Vagina (tissue), 2 donors: ENCODE measurements around the gene WDR19. TPM values are rescaled to one million over a fixed set of nuclear protein-coding genes. Genes with fewer than 3 reads are reported as not detected.
"Not testable (repeated sequence)": the region's sequence is repeated elsewhere in the genome, so short reads cannot be mapped to it uniquely, and the experiment has no call there.

Source experiments
- DNase-seq, 2 donors: peaks; one replicate each; pipeline ENCODE4 v3.0.0-alpha.2; 2017; ENCODE audit errors: extremely low spot score in 2 of 2
- H3K27ac ChIP-seq: fragments of 200-600 bp; sonication (generic); one replicate; pipeline ENCODE4 v1.5.1; 2019
- H3K27me3 ChIP-seq: fragments of 200-600 bp; sonication (generic); one replicate; pipeline ENCODE4 v1.5.1; 2019
- H3K36me3 ChIP-seq, 2 donors: fragments of 200-600 bp; sonication (generic); one replicate each; pipeline ENCODE4 v1.5.1; 2017 to 2019
- H3K4me1 ChIP-seq: fragments of 200-600 bp; sonication (generic); one replicate; pipeline ENCODE4 v1.5.1; 2019
- H3K4me3 ChIP-seq, 2 donors: fragments of 200-600 bp; sonication (generic); 1 replicate in 1 of 2; 2 replicates in 1 of 2; pipeline ENCODE4 v1.5.1; 2016 to 2019
- H3K9me3 ChIP-seq: fragments of 200-600 bp; sonication (generic); one replicate; pipeline ENCODE4 v1.5.1; 2019
- CTCF ChIP-seq, 3 experiments: fragments of 450-650 bp in 2 of 3; fragments of 200-600 bp in 1 of 3; sonication (generic) in 1 of 3; IDR thresholded peaks; one replicate each; pipeline ENCODE4 v1.5.1; 2017 to 2019; ENCODE audit warnings: antibody characterized with exemption in 3 of 3, mild to moderate bottlenecking in 2 of 3, moderate library complexity in 2 of 3
- POLR2A ChIP-seq, 2 donors: fragments of 450-650 bp; IDR thresholded peaks; one replicate each; pipeline ENCODE4 v1.6.1; 2017; ENCODE audit warnings: antibody characterized with exemption in 2 of 2, mild to moderate bottlenecking in 2 of 2, moderate library complexity in 2 of 2
- POLR2AphosphoS5 ChIP-seq, 2 donors: sonication (generic); formaldehyde crosslinking; IDR thresholded peaks; one replicate each; pipeline ENCODE4 v1.9.0; 2017; ENCODE audit warnings: antibody characterized with exemption in 2 of 2, mild to moderate bottlenecking in 2 of 2, low read depth in 1 of 2; ENCODE audit not compliant: insufficient read depth in 1 of 2
- intact Hi-C: fragments of 100-400 bp; cut with DNase I; formaldehyde crosslinking; loops from one replicate; pipeline ENCODE4 v1.15.1; 2023
- total RNA-seq: library from RNA; depleted of rRNA; stranded (reverse); fragments of >200 nt; gene quantifications from one replicate; pipeline ENCODE4 v1.2.3, GENCODE V29; 2016

Gene WDR19
- 47.1 TPM for total RNA-seq

GRCh38 chr4:39181905-39182638, at the start of gene WDR19:
Gene WDR19 (plus strand): TSS chr4:39182529. CDS start chr4:39182558, 29 bp downstream.
- TF ChIP-seq POLR2AphosphoS5 (IDR thresholded peaks at IDR 0.05; ENCODE audit: insufficient read depth in 1 of 2, low read depth in 1 of 2) (peak; percentile 86 to 97), CTCF (IDR thresholded peaks at IDR 0.05) (peak in 1 of 3 experiments; percentile 38), POLR2A (IDR thresholded peaks at IDR 0.05) (peak in 1 of 2 donors; percentile 13)
- intact Hi-C loops = no loop called here
- Histone ChIP-seq H3K27ac (peak within 1 kb of the TSS; percentile 58), H3K4me1 (peaks cover 16% of the 10 kb centered on the region), H3K36me3 (no peaks in the 10 kb centered on the region), H3K9me3 (no peaks in the 10 kb centered on the region), H3K27me3 (no peaks in the 10 kb centered on the region), H3K4me3 (peak within 1 kb of the TSS; percentile 60 to 87)
- DNase-seq = peak; percentile 98 to 100

- no peak for DNase-seq
- Histone ChIP-seq H3K4me3 (no peak overlapping the region), H3K27ac (no peak overlapping the region), H3K9me3 (no peaks in the 10 kb centered on the region), H3K27me3 (no peaks in the 10 kb centered on the region), H3K36me3 (no peaks in the 10 kb centered on the region), H3K4me1 (peaks cover 8% of the 10 kb centered on the region)
- intact Hi-C loops = no loop called here
- TF ChIP-seq POLR2A (IDR thresholded peaks at IDR 0.05) (no peak), POLR2AphosphoS5 (IDR thresholded peaks at IDR 0.05; ENCODE audit: insufficient read depth in 1 of 2, low read depth in 1 of 2) (no peak), CTCF (IDR thresholded peaks at IDR 0.05) (no peak)
Measured at GRCh38 chr4:39133623-39134022, 48.7 kb upstream of the WDR19 start.

- Histone ChIP-seq H3K27ac (no peak overlapping the region), H3K4me1 (peaks cover 8% of the 10 kb centered on the region), H3K36me3 (no peaks in the 10 kb centered on the region), H3K4me3 (no peak overlapping the region), H3K27me3 (no peaks in the 10 kb centered on the region), H3K9me3 (no peaks in the 10 kb centered on the region)
- DNase-seq = no peak
- intact Hi-C loops = loop anchor here (5.0 kb wide), 1 partner anchor 232 kb away; no protein-coding TSS in a partner anchor
- TF ChIP-seq CTCF (IDR thresholded peaks at IDR 0.05) (no peak), POLR2A (IDR thresholded peaks at IDR 0.05) (no peak), POLR2AphosphoS5 (IDR thresholded peaks at IDR 0.05; ENCODE audit: insufficient read depth in 1 of 2, low read depth in 1 of 2) (no peak)
Measured at GRCh38 chr4:39134683-39135306, 47.5 kb upstream of the WDR19 start.

- H3K4me1 ChIP-seq, H3K36me3 ChIP-seq, DNase-seq, H3K27me3 ChIP-seq, H3K27ac ChIP-seq, H3K9me3 ChIP-seq, H3K4me3 ChIP-seq: not testable (repeated sequence)
- intact Hi-C loops = loop anchor here (5.0 kb wide), 1 partner anchor 236 kb away; no protein-coding TSS in a partner anchor
Measured at GRCh38 chr4:39138227-39138626, 44.1 kb upstream of the WDR19 start.

GRCh38 chr4:39146211-39146610, 36.1 kb upstream of the WDR19 start:
- TF ChIP-seq POLR2AphosphoS5 (IDR thresholded peaks at IDR 0.05; ENCODE audit: insufficient read depth in 1 of 2, low read depth in 1 of 2) (no peak), POLR2A (IDR thresholded peaks at IDR 0.05) (no peak), CTCF (IDR thresholded peaks at IDR 0.05) (no peak)
- no peak overlapping the region for H3K27ac ChIP-seq
- H3K9me3 ChIP-seq = no peaks in the 10 kb centered on the region
- no peaks in the 10 kb centered on the region for H3K4me1 ChIP-seq
- H3K4me3 ChIP-seq = no peak overlapping the region
- intact Hi-C loops = no loop called here
- no peaks in the 10 kb centered on the region for H3K36me3 ChIP-seq
- no peaks in the 10 kb centered on the region for H3K27me3 ChIP-seq
- DNase-seq = no peak
